ENCODE measurements around the gene KIAA0513. TPM values are rescaled to one million over a fixed set of nuclear protein-coding genes. Genes with fewer than 3 reads are reported as not detected.

KIAA0513 gene
- polyA plus RNA-seq, 1 experiment = 10.0 TPM

DNA sequence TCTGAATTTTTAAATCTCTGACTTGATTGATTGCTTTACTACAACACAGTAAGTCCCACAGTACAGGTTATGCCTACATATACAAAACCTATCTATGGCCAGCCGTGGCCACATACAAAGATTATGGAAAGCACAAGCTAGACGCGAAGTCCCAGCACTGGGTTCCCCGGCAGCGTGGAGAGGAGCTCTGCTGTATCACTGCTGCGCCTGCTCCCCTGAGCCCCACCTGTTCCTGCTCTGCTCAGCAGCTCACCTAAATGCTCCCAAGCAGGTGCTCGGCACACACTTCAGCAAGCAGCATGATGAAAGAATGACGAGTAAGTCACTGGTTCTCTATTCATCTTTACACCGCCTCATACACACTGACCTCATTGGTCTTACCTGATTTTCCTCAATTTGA lies 36.8 kb upstream of the KIAA0513 start:
- ChIA-PET CTCF (no interaction called here), POLR2A (no interaction called here)
- no peak overlapping the region for H3K27ac ChIP-seq (ENCODE audit: low read depth, low read length)
- TF ChIP-seq, protein P1, sequence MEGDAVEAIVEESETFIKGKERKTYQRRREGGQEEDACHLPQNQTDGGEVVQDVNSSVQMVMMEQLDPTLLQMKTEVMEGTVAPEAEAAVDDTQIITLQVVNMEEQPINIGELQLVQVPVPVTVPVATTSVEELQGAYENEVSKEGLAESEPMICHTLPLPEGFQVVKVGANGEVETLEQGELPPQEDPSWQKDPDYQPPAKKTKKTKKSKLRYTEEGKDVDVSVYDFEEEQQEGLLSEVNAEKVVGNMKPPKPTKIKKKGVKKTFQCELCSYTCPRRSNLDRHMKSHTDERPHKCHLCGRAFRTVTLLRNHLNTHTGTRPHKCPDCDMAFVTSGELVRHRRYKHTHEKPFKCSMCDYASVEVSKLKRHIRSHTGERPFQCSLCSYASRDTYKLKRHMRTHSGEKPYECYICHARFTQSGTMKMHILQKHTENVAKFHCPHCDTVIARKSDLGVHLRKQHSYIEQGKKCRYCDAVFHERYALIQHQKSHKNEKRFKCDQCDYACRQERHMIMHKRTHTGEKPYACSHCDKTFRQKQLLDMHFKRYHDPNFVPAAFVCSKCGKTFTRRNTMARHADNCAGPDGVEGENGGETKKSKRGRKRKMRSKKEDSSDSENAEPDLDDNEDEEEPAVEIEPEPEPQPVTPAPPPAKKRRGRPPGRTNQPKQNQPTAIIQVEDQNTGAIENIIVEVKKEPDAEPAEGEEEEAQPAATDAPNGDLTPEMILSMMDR (IDR thresholded peaks at IDR 0.05; ENCODE audit: low read depth, low read length) = no peak
- H3K4me3 ChIP-seq (ENCODE audit: low read depth, low read length) = no peak overlapping the region
- no peaks in the 10 kb centered on the region for H3K27me3 ChIP-seq (ENCODE audit: control insufficient read depth, insufficient read depth, low read length)
- DNase-seq (ENCODE audit: low read depth, low spot score) = no peak
- H3K9me3 ChIP-seq (ENCODE audit: control insufficient read depth, insufficient read depth, low read length) = peaks cover 6% of the 10 kb centered on the region; the same call in 1 of the 2 replicates

DNA sequence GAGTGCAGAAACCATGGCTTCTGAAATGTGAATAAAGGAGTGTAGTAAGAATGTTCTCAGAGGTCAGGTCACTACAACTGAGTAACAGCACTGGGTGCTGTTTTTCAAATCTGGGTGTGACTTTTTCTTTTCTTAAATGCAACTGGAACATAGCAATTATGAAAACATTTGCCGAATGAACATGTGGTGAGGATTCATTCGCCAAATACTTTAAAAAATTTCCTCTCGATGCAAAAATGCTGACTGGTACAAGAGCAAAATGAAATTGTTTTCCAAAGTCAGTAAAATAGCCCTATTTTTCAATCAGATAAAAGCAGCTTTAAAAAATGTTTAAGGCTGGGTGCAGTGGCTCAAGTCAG lies 34.9 kb upstream of the KIAA0513 start:
- POLR2A ChIA-PET = no interaction called here
- TF ChIP-seq, protein P1 (IDR thresholded peaks at IDR 0.05; ENCODE audit: low read depth, low read length) = no peak
- CTCF ChIA-PET = no interaction called here
- Histone ChIP-seq H3K9me3 (ENCODE audit: control insufficient read depth, insufficient read depth, low read length) (no peaks in the 10 kb centered on the region), H3K27me3 (ENCODE audit: control insufficient read depth, insufficient read depth, low read length) (no peaks in the 10 kb centered on the region), H3K4me3 (ENCODE audit: low read depth, low read length) (no peak overlapping the region), H3K27ac (ENCODE audit: low read depth, low read length) (peak overlapping the region; percentile 100)
- no peak for DNase-seq (ENCODE audit: low read depth, low spot score)

DNA sequence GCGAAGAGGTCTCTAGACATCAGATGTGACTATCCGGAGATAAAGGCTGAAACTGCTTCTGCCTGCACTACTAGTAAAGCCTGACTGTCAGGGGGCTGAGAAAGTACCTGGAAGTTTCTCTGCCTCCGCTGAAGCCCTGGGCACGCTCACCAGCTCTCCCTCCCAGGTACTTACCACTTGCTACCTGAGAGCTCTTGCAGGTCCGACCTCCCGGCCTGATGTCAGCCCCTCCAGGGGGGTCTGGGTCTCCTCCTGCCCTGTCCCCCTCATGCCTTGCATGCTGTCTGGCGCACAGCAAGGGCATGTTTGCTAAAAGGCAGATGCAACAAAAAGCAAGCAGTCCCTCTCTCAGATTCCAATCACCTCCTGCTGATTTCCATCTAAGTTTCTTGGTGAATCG lies 33.7 kb upstream of the KIAA0513 start:
- Histone ChIP-seq H3K9me3 (ENCODE audit: control insufficient read depth, insufficient read depth, low read length) (no peaks in the 10 kb centered on the region; the same call in 1 of the 2 replicates), H3K27me3 (ENCODE audit: control insufficient read depth, insufficient read depth, low read length) (no peaks in the 10 kb centered on the region), H3K27ac (ENCODE audit: low read depth, low read length) (peak overlapping the region; percentile 100), H3K4me3 (ENCODE audit: low read depth, low read length) (no peak overlapping the region)
- POLR2A ChIA-PET = interaction anchor here (1.6 kb wide), 1 partner anchor 17 kb away, joined by 12 read pairs; the partner anchor contains the start of gene ZDHHC7
- DNase-seq (ENCODE audit: low read depth, low spot score) = no peak
- TF ChIP-seq, protein P1 (IDR thresholded peaks at IDR 0.05; ENCODE audit: low read depth, low read length) = no peak
- CTCF ChIA-PET = interaction anchor here (1.0 kb wide), 1 partner anchor 42 kb away, joined by 4 read pairs; no protein-coding TSS in a partner anchor

DNA sequence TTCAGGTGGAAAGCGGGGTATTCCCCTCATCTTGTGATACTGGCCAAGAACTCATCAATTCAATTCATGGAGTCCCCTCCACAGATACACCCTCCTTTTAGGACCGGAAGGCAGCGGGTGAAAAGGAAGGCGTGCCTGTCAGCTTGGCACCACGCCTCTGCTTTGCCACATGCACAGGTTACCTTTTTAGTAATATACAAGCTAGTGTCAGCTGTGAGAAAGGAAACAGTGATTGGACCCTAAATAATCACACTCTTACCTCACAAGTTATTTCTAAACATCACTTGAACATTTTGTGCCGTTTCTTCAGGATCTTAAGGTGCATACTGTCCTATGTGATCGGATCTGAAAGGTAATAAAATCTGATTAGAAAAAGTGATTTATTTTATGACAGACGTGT lies 31.9 kb upstream of the KIAA0513 start:
- TF ChIP-seq, protein P1 (IDR thresholded peaks at IDR 0.05; ENCODE audit: low read depth, low read length) = no peak
- DNase-seq (ENCODE audit: low read depth, low spot score) = no peak
- POLR2A ChIA-PET = interaction anchor here (1.0 to 1.6 kb wide), 3 partner anchors 9 to 43 kb away, joined by 3 to 27 read pairs (median 12); partner anchors contain the start of gene ZDHHC7
- Histone ChIP-seq H3K27ac (ENCODE audit: low read depth, low read length) (peak overlapping the region; percentile 100), H3K9me3 (ENCODE audit: control insufficient read depth, insufficient read depth, low read length) (no peaks in the 10 kb centered on the region; the same call in 1 of the 2 replicates), H3K27me3 (ENCODE audit: control insufficient read depth, insufficient read depth, low read length) (no peaks in the 10 kb centered on the region), H3K4me3 (ENCODE audit: low read depth, low read length) (no peak overlapping the region)
- CTCF ChIA-PET = interaction anchor here (0.9 kb wide), 1 partner anchor 31 kb away, joined by 3 read pairs; no protein-coding TSS in a partner anchor

DNA sequence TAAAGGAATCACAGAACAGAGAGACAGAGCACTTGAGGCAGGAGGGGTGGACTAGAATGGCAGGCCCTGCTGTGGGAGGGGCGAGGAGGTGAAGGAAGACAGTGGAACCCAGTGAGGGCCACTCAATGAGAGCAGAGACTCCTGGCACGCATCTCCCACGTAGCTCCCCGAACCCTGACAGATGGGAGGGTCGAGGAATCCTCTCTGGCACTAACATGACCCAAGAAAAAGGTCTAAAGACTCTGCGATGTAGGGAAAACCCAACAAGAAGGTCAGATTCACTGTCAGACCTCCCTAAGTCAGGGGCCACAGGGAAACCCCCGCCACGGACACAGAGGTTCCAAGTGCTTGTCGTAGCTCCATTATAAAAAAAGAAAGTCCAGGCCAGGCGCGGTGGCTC lies 31.2 kb upstream of the KIAA0513 start:
- DNase-seq (ENCODE audit: low read depth, low spot score) = no peak
- Histone ChIP-seq H3K9me3 (ENCODE audit: control insufficient read depth, insufficient read depth, low read length) (no peaks in the 10 kb centered on the region; the same call in 1 of the 2 replicates), H3K27me3 (ENCODE audit: control insufficient read depth, insufficient read depth, low read length) (no peaks in the 10 kb centered on the region), H3K4me3 (ENCODE audit: low read depth, low read length) (no peak overlapping the region), H3K27ac (ENCODE audit: low read depth, low read length) (peak overlapping the region; percentile 58)
- POLR2A ChIA-PET = no interaction called here
- TF ChIP-seq, protein P1 (IDR thresholded peaks at IDR 0.05; ENCODE audit: low read depth, low read length) = no peak
- CTCF ChIA-PET = interaction anchor here (0.5 to 0.9 kb wide), 2 partner anchors 8 to 31 kb away, joined by 3 to 6 read pairs; no protein-coding TSS in a partner anchor
